B cell (primary cell): ENCODE results near the gene ST6GALNAC3.

Source experiments
- EZH2 ChIP-seq: IDR thresholded peaks from 2 replicates; pipeline ENCODE4 v1.6.1; 2012; ENCODE audit warnings: borderline replicate concordance, low read depth, mild to moderate bottlenecking, moderate library complexity, low read length; ENCODE audit not compliant: insufficient read depth, poor library complexity, severe bottlenecking
- TF ChIP-seq, protein P1 (sequence below): fragments of 200-600 bp; IDR thresholded peaks from one replicate; pipeline ENCODE4 v1.8.0; 2022; ENCODE audit warnings: antibody characterized with exemption, mild to moderate bottlenecking

DNA sequence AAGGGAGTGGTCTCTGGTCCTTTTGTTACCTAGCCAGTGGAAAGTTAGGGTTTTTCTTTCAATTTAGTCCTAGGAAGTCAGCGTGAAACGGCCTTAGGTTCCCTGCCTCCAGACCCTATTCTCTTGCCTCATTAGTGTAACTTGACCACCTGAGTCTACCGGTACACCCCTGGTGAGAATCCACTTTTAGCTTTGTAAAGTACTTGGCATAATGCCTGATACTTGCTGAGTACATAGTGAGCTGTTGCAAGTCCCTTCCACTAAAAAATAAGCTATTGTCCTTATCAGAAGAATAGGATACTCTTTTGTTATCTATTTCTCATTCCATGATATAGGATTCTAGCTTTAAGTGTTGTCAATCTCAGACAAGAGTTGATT is 228.8 kb downstream of the ST6GALNAC3 start:
- TF ChIP-seq, protein P1, sequence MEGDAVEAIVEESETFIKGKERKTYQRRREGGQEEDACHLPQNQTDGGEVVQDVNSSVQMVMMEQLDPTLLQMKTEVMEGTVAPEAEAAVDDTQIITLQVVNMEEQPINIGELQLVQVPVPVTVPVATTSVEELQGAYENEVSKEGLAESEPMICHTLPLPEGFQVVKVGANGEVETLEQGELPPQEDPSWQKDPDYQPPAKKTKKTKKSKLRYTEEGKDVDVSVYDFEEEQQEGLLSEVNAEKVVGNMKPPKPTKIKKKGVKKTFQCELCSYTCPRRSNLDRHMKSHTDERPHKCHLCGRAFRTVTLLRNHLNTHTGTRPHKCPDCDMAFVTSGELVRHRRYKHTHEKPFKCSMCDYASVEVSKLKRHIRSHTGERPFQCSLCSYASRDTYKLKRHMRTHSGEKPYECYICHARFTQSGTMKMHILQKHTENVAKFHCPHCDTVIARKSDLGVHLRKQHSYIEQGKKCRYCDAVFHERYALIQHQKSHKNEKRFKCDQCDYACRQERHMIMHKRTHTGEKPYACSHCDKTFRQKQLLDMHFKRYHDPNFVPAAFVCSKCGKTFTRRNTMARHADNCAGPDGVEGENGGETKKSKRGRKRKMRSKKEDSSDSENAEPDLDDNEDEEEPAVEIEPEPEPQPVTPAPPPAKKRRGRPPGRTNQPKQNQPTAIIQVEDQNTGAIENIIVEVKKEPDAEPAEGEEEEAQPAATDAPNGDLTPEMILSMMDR = no peak
- TF ChIP-seq EZH2 = no peak
